HG02763 (cell line): ENCODE data around the gene TJP3.

Experiments
- ATAC-seq: cut with Tn5 transposase; IDR thresholded peaks from one replicate; pipeline ENCODE4 v1.9.1; 2021; ENCODE audit warnings: mild to moderate bottlenecking, moderate library complexity; ENCODE audit not compliant: unreplicated experiment

Gene TJP3

DNA sequence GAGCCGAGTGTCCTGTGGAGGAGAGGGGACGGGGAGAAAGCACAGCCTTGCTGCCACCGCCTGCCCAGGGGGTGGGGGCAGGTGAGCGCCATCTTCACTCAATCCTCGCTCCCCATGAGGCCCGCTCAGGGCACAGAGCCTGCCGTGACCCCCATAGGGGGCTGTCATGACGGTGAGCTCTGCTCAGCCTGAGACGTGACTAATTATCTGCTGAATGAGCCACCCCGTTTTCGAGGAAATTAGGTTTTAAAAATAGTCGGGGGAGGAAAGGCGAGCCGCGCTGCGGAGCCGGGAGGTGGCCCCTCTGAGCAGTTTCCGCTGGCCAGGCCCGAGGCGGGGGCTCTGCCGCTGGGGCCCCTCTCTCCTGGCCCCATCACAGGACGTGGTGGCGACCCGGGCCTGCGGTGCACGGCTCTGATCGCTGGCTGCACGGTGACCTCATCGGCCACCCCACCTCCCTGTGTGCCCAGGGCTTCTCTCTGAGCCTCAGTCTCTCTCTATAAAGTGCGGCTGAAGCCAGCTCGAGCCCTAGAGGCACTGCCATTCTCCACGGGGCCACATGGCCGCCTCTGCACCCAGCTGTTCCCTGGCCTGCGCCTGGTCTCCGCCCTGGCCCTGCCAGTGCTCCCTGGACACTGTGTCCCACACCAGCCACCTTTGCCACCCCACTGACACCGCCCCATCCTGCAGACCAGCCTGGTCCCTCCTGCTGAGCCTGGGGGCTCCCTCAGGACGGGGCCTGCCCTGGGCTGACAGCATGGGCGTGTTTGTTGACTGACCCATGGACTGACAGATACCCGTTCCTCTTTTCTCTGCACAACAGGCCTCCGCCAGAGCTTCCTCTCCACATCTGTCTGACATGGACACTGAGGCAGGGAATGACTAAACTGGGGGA lies 36.3 kb upstream of the TJP3 start:
- no peak for ATAC-seq

GRCh38 chr19:3672575-3672948 lies 35.6 kb upstream of the TJP3 start:
- ATAC-seq: no peak

DNA sequence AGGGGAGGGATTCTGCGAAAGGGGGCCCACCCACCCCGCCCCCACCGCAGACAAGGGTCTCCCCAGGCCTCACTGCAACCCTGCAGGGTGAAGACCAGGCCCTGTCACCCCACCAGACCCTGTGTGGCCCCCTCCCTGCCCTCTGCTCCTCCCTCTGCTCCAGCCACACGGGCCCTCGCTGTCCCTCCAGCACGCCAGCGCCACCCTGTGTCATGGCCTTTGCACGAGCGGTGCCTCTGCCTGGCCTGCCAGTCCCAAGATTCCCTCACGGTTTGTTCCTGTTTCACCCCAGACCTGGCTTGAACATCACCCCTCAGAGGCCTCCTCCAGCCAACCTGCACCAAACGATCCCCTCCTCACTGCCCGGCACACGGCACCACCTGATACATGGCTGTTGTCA lies 35.2 kb upstream of the TJP3 start:
- no peak for ATAC-seq

- no peak for ATAC-seq
Observed at GRCh38 chr19:3673506-3674439, 34.4 kb upstream of the TJP3 start.

- ATAC-seq: no peak
Observed at GRCh38 chr19:3674784-3675543, 33.2 kb upstream of the TJP3 start.

DNA sequence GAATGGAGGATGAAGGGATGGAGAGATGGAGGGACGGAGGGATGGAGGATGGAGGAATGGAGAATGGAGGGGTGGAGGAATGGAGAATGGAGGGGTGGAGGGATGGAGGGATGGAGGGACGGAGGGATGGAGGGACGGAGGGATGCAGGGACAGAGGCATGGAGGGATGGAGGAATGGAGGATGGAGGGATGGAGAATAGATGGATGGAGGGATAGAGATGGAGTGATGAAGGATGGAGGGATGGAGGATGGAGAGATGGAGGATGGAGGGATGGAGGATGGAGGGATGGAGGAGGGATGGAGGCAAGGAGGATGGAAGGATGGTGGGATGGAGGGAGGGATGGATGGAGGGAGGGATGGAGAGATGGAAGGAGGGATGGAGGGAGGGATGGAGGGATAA lies 30.0 kb upstream of the TJP3 start:
- ATAC-seq: no peak

DNA sequence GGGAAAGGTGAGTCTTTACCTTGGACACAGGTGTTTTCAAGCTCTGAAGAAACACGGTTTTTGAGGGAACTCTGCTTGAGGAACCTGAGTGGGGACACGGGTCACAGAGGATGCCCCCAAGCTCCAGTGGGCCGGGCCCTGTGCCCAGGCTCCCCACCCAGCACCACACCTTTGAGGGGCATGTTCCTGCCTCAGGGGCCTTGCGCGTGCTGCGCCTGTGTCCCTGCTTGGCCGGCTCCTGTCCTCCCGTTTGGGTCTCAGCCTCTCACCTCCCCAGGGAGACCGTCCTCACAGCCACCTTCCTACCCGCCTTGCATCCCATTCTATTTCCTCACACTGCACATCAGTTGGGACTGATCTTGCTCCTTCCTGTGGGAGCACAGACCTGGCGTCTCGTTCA lies 29.0 kb upstream of the TJP3 start:
- no peak for ATAC-seq

DNA sequence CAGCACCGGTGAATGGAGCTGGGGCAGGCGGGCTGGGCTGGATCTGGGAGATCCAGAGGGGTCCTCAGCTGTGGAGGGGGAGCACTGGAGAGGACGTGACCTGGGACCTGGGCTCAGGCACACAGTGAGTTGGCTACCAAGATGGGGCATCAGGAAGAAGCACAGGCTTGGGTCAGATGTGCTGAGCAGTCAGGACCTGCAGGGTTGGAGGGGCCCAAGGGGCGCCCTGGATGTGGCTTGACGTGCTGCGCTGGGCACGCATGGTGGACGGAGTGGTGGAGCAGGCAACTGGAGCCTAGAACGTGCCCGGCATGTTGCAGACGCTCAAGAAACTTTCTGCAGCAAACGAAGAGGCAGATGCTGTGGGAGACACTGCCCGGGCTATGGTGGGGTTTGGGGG lies 28.6 kb upstream of the TJP3 start:
- ATAC-seq: no peak

DNA sequence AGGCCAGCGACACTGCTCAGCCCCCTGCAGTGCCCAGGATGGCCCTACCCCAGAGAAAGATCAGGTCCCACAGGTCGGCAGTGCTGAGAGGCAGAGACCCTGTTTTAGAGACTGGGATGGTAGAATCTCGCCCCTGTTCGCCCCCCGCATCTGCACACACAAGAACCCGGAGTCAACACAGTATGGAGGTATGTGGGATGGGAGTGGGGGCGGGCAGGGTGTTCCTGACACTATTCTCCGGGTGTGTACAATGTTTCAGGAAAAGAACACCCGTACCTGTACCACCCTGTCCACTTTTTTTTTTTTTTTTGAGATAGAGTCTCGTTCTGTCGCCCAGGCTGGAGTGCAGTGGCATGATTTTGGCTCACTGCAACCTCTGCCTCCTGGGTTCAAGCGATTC lies 27.2 kb upstream of the TJP3 start:
- no peak for ATAC-seq

- no peak for ATAC-seq
Observed at GRCh38 chr19:3682286-3682685, 25.9 kb upstream of the TJP3 start.

DNA sequence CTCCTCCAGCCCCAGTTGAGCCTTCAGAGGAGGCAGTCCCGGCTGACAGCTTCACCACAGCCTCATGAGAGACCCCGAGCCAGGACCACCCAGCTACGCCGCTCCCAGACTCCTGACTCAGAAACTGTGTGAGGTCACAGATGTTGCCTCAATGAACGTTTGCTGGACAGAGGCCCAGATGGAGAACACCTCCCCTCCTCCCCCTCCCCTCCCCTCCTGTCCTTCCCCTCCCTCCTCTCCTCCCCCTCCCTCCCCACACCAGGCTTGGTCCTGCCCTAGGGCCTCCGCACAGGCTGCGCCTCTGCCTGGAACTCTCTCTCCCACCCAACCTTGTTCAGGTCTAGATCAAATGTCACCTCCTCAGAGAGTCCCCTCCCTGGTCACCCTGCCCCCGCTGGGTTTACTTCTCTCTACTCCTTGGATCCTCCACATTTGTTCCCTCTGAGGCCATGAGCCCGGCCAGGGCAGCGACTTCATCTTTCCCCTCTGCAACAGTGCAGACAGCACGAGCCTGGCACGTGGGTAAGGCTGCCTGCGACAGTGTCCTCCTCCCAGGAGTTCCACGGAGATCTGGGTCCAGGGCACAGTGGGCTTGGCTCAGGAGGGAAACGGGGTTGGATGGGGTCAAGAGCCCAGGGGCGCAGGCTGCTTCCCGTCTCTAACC lies 25.3 kb upstream of the TJP3 start:
- ATAC-seq: no peak

- no peak for ATAC-seq
Observed at GRCh38 chr19:3683405-3684053, 24.7 kb upstream of the TJP3 start.

DNA sequence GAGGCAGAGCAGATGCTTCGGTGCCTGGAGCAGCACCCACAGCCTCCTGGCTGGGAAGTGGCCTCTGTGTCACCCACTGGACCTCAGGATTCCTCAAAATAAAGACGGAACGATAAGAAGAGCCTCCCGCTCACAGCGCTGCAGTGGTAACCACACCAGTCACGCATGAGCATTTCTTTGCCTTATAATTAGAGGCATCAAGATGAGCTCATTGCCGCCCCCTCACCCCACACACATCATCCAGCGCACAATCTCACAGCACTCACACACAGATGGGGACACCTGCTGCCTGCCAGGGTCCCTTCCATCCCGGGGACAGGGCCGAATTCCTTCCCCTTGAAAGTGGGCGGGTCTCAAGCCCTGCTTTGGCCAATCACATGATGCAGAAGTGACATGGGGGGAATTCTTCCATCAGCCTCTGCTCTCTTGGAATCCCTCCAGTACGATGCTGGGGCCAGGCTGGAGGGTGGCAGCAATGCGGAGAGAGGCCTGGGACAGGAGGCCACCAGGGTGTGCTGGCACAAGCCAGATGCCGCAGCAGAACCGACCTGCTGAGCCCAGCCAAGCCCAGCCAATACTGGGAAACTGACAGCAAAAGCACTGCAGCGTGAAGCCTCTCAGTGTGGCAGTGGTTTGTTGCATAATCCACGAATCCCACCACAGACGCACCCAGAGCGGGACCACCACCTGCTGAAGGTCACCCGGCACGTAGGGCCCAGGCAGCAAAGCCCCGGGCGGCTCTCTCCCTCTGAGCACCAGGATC lies 23.9 kb upstream of the TJP3 start:
- no peak for ATAC-seq

DNA sequence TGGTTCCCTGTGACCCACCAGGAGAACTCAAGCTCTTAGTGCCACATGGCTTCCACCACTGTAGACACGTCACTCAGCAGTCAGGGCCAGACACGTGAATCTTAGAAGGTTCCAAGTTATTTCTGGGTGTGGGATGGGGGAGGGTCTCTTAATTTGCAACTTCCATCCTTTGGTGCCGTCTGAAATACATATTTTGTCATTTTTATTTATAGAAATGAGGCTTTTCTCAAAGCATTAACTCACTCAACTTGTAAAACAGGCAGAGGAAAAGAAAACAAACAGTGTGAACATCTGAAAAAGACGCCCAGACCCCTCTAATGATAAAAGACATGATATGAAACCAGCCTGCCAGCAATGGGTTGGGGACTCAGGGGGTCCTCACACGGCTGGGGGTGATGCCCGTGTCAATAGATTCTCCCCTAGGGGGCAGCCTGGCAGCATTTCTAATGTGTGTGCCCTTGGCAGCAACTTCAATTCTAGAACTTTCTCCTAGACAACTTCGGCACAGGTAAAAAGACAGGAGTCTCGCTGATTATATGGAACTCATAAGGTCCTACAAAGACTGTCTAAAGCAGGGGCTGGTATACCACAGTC lies 23.3 kb upstream of the TJP3 start:
- no peak for ATAC-seq

- ATAC-seq: no peak
Observed at GRCh38 chr19:3687393-3687773, 20.8 kb upstream of the TJP3 start.

GRCh38 chr19:3687774-3688706 lies 20.1 kb upstream of the TJP3 start:
- ATAC-seq: no peak

GRCh38 chr19:3690551-3691371 lies 17.4 kb upstream of the TJP3 start:
- no peak for ATAC-seq
